ENCODE results near the gene GALNT2. TPM values are rescaled to one million over a fixed set of nuclear protein-coding genes. Genes with fewer than 3 reads are reported as not detected.

GALNT2 gene
- total and polyA plus RNA-seq, 9 of the 15 experiments (the other 6 are each of a cell fraction or from before 2014, with no cell fraction given): 1.6 to 106 (median 51.9) TPM

GRCh38 chr1:230151924-230152468, 85.0 kb downstream of the GALNT2 start (continued):
- TF ChIP-seq PHB (CRISPR knock-in tag; IDR thresholded peaks at IDR 0.05) (0 out of 2 replicates have a peak, but pooled peaks have one; percentile 71), ADNP (tag; IDR thresholded peaks at IDR 0.05) (no peak), ZNF79 (CRISPR knock-in tag; IDR thresholded peaks at IDR 0.05; ENCODE audit: low read depth) (peak; percentile 96), GTF2E2 (tag; IDR thresholded peaks at IDR 0.05) (no peak), NFIC (IDR thresholded peaks at IDR 0.05) (no peak), SMARCA5 (IDR thresholded peaks at IDR 0.05) (no peak), C11orf30 (IDR thresholded peaks at IDR 0.05; ENCODE audit: low read depth) (no peak), CHD1 (IDR thresholded peaks at IDR 0.05; ENCODE audit: low read length) (no peak)
- TF ChIP-seq, protein P1, sequence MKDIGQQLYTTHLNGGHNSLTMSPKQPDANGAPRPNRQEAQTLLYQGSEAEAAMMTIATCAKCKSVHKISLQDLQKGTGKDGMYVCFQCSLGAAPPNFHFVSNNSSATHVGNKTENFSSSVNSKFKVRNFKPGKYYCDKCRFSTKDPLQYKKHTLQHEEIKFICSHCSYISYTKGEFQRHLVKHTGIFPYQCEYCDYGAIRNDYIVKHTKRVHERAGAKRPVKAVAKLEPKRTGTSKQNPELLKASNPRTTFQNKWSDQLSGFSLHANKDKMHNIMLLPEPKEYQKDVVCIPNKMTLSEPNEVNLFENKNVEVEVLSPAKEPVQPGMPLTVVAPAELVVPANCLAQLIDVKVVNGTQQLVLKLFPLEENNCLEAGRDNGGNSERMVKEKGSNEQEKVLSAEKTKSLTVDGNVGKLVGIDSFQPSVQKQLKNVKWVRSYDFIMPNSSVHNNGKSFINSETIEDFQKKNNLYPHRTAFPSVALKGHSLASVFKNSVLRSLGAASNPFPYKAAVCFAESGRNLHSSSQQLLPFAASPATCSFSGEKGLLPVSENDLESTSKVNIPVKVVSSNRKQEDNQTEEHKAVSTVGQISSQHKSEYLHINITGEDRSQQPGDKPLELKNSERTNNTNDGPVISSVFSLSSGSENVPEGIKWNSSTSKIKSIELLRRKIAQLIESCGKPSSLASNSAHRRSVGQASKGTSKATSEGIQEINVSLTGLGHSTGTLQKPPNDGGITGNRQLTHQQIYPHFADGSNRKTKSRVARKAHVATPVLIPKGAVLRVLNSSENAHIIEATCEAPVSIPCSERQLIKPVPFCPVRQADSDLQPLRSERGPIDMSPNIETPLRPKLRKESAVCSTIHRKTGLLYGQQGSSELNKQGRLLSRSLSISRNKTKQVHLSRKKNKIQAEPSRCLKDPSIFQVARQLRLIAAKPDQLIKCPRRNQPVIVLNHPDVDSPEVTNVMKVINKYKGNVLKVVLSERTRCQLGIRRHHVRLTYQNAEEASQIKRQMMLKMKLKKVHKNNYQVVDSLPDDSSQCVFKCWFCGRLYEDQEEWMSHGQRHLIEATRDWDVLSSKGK (CRISPR knock-in tag; IDR thresholded peaks at IDR 0.05): 0 out of 2 replicates have a peak, but pooled peaks have one; percentile 37
- TF ChIP-seq, protein P2, sequence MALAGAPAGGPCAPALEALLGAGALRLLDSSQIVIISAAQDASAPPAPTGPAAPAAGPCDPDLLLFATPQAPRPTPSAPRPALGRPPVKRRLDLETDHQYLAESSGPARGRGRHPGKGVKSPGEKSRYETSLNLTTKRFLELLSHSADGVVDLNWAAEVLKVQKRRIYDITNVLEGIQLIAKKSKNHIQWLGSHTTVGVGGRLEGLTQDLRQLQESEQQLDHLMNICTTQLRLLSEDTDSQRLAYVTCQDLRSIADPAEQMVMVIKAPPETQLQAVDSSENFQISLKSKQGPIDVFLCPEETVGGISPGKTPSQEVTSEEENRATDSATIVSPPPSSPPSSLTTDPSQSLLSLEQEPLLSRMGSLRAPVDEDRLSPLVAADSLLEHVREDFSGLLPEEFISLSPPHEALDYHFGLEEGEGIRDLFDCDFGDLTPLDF (CRISPR knock-in tag; IDR thresholded peaks at IDR 0.05): no peak
- TF ChIP-seq, protein P3, sequence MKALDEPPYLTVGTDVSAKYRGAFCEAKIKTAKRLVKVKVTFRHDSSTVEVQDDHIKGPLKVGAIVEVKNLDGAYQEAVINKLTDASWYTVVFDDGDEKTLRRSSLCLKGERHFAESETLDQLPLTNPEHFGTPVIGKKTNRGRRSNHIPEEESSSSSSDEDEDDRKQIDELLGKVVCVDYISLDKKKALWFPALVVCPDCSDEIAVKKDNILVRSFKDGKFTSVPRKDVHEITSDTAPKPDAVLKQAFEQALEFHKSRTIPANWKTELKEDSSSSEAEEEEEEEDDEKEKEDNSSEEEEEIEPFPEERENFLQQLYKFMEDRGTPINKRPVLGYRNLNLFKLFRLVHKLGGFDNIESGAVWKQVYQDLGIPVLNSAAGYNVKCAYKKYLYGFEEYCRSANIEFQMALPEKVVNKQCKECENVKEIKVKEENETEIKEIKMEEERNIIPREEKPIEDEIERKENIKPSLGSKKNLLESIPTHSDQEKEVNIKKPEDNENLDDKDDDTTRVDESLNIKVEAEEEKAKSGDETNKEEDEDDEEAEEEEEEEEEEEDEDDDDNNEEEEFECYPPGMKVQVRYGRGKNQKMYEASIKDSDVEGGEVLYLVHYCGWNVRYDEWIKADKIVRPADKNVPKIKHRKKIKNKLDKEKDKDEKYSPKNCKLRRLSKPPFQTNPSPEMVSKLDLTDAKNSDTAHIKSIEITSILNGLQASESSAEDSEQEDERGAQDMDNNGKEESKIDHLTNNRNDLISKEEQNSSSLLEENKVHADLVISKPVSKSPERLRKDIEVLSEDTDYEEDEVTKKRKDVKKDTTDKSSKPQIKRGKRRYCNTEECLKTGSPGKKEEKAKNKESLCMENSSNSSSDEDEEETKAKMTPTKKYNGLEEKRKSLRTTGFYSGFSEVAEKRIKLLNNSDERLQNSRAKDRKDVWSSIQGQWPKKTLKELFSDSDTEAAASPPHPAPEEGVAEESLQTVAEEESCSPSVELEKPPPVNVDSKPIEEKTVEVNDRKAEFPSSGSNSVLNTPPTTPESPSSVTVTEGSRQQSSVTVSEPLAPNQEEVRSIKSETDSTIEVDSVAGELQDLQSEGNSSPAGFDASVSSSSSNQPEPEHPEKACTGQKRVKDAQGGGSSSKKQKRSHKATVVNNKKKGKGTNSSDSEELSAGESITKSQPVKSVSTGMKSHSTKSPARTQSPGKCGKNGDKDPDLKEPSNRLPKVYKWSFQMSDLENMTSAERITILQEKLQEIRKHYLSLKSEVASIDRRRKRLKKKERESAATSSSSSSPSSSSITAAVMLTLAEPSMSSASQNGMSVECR (CRISPR knock-in tag; IDR thresholded peaks at IDR 0.05): no peak
- TF ChIP-seq, protein P4, sequence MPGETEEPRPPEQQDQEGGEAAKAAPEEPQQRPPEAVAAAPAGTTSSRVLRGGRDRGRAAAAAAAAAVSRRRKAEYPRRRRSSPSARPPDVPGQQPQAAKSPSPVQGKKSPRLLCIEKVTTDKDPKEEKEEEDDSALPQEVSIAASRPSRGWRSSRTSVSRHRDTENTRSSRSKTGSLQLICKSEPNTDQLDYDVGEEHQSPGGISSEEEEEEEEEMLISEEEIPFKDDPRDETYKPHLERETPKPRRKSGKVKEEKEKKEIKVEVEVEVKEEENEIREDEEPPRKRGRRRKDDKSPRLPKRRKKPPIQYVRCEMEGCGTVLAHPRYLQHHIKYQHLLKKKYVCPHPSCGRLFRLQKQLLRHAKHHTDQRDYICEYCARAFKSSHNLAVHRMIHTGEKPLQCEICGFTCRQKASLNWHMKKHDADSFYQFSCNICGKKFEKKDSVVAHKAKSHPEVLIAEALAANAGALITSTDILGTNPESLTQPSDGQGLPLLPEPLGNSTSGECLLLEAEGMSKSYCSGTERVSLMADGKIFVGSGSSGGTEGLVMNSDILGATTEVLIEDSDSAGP (CRISPR knock-in tag; IDR thresholded peaks at IDR 0.05): no peak

All from K562 (cell line).